ENCODE measurements around the gene STEAP1B. TPM values are rescaled to one million over a fixed set of nuclear protein-coding genes. Genes with fewer than 3 reads are reported as not detected.
"Not testable (repeated sequence)": the region's sequence is repeated elsewhere in the genome, so short reads cannot be mapped to it uniquely, and the experiment has no call there.

STEAP1B gene
- total RNA-seq, 1 donor from 2014 or later = 0.17 TPM

DNA sequence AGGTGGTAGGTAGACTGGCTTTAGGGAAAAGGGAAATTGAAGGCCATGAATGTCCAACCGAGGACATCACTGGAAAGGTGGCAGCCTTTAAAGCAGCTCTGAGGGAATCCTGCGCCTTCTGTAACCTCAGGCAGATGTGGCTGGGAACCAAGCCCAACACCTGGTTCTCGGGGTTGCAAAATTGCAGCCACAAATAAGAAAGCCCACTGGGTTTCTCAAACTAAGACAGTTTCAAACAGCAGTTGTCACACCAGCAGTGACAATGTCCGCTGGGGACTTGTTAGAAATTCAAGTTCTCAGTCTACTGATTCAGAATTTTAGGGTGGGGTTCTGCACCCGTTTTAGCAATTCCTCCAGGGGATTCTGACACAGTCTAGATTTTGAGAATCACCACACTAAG lies 42.7 kb upstream of the STEAP1B start:
- H3K4me3 ChIP-seq (ENCODE audit: low read depth, low read length) = no peak overlapping the region
- TF ChIP-seq, protein P1, sequence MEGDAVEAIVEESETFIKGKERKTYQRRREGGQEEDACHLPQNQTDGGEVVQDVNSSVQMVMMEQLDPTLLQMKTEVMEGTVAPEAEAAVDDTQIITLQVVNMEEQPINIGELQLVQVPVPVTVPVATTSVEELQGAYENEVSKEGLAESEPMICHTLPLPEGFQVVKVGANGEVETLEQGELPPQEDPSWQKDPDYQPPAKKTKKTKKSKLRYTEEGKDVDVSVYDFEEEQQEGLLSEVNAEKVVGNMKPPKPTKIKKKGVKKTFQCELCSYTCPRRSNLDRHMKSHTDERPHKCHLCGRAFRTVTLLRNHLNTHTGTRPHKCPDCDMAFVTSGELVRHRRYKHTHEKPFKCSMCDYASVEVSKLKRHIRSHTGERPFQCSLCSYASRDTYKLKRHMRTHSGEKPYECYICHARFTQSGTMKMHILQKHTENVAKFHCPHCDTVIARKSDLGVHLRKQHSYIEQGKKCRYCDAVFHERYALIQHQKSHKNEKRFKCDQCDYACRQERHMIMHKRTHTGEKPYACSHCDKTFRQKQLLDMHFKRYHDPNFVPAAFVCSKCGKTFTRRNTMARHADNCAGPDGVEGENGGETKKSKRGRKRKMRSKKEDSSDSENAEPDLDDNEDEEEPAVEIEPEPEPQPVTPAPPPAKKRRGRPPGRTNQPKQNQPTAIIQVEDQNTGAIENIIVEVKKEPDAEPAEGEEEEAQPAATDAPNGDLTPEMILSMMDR (conservative IDR thresholded peaks at IDR 0.05; ENCODE audit: low read depth, low read length) = no peak
- DNase-seq (ENCODE audit: low read depth) = no peak

DNA sequence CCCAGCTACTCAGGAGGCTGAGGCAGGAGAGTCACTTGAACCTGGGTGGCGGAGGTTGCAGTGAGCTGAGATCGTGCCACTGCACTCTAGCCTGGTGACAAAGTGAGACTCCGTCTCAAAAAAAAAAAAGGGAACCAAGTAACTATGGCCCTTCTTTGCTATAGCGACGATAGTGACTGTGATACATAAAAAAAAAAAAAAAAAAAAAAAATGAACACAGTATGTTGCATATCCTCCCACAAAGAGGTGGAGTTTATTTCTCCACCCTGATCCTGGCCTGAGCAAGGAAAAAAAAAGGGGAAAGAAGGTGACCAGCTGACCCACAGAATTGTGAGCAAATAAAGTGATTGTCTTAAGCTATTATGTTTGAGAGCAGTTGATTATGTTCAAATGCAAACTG lies 42.3 kb upstream of the STEAP1B start:
- no peak overlapping the region for H3K4me3 ChIP-seq (ENCODE audit: low read depth, low read length)
- TF ChIP-seq, protein P1 (conservative IDR thresholded peaks at IDR 0.05; ENCODE audit: low read depth, low read length) = no peak
- DNase-seq (ENCODE audit: low read depth) = no peak

DNA sequence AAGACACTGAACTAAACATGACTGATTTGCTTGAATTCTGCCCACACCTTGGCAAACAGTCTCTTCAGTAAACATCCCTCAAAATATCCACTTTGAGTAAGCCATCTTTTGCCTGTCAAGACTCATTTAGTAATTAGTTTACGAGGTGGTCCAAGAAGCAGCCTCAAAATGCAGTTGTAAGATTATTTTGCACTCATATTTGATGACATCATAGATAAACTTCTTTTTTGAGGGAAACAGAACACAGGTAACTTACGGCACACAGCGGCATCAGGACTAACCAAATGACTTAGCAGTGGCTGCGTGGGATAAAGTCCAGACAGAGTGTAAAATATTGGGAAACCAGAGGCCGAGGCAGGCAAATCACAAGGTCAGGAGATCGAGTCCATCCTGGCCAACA lies 41.8 kb upstream of the STEAP1B start:
- TF ChIP-seq, protein P1 (conservative IDR thresholded peaks at IDR 0.05; ENCODE audit: low read depth, low read length) = no peak
- no peak for DNase-seq (ENCODE audit: low read depth)
- H3K4me3 ChIP-seq (ENCODE audit: low read depth, low read length) = no peak overlapping the region

- not testable (repeated sequence) for H3K4me3 ChIP-seq (ENCODE audit: low read depth, low read length); DNase-seq (ENCODE audit: low read depth)
These were observed 28.5 kb upstream of the STEAP1B start for GRCh38 chr7:22528537-22528936.

DNA sequence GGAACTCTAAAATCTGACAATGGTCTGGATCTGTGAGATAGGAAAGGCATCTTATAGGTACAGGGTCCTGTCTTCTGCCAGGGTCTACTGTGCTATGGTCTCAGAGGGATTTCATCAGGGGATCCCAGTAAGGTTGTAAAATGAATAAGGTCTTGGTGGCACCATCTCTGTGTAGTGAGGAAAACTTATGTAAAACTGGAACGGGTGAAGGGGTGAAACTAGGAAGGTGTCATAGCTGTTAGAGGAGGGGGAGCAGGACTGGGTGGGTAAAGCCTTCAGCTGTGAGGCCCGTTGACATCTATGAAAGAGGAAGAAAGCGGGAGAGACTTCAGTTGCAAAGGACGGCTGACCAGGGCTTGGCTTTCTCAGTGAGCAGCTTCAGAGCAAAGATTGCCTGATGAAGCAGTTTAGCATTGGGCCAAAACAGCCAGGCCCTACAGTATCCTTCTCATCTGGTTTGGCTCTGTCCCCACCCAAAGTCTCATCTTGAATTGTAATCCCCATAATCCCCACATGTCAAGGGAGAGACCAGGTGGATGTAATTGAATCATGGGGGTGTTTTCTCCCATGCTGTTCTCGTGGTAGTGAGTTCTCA lies 24.5 kb upstream of the STEAP1B start:
- DNase-seq (ENCODE audit: low read depth) = not testable (repeated sequence)

GRCh38 chr7:22523478-22524352 lies 23.7 kb upstream of the STEAP1B start:
- not testable (repeated sequence) for H3K4me3 ChIP-seq (ENCODE audit: low read depth, low read length); DNase-seq (ENCODE audit: low read depth)

More for the DNA sequence above, 24.5 kb upstream of the STEAP1B start:
- not testable (repeated sequence) for H3K4me3 ChIP-seq (ENCODE audit: low read depth, low read length)

DNA sequence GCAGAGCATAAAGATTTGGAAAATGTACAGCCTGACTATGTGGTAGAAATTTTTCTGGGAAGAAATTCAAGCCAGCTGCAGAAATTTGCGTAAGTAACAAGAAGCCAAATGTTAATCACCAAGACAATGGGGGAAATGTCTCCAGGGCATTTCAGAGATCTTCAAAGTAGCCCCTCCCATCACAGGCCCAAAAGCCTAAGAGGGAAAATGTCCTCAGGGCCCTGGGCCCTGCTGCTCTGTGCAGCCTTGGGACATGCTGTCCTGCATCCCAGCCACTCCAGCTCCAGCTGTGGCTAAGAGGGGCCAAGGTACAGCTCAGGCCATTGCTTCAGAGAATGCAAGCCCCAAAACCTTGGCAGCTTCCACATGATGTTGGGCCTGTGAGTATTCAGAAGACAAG lies 19.6 kb upstream of the STEAP1B start:
- DNase-seq (ENCODE audit: low read depth); H3K4me3 ChIP-seq (ENCODE audit: low read depth, low read length): not testable (repeated sequence)

- not testable (repeated sequence) for H3K4me3 ChIP-seq (ENCODE audit: low read depth, low read length); DNase-seq (ENCODE audit: low read depth)
These were observed 17.0 kb upstream of the STEAP1B start for GRCh38 chr7:22516950-22517349.

DNA sequence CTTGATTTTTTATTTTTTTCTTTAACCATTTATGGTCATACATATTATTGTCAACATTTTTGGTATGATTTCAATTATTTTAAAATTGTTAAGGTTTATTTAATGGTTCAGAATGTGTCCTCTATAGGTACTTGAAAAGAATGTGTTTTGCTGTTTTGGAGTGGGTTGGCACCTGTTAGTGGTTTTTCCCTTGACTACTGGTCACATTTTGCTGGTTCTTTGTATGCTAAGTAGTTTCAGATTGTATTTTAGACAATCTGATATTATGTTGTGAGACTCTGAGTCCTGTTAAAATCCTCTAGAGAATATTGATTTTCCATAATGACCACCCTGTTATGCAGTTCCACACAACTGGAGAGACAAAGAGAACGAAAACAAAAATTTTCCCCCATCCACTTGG lies 15.0 kb upstream of the STEAP1B start:
- DNase-seq (ENCODE audit: low read depth); H3K4me3 ChIP-seq (ENCODE audit: low read depth, low read length): not testable (repeated sequence)

GRCh38 chr7:22507320-22507719 lies 7.3 kb upstream of the STEAP1B start:
- DNase-seq (ENCODE audit: low read depth); H3K4me3 ChIP-seq (ENCODE audit: low read depth, low read length): not testable (repeated sequence)

GRCh38 chr7:22506316-22507020 lies 6.5 kb upstream of the STEAP1B start:
- not testable (repeated sequence) for DNase-seq (ENCODE audit: low read depth); H3K4me3 ChIP-seq (ENCODE audit: low read depth, low read length)

Data from epithelial cell of proximal tubule (primary cell).